ENCODE results near the gene MCM8.

DNA sequence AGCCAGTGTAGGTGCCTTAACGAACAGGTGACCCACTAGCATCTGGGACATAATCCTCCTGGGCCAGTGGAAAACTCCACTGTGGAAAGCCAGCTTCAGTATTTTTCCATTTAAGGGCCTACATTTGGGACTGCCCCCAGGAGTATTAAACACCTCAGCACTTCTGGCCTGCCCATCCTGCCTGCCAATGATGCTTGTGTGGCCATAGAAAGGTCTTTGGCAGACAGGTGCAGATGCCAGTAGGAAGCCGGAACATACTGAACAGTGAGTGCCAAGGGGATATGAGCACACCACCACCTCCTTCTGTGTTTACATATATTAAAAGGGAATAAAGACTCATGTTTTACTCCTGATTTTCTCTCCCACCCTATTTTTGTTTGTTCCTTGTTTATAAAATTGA, 19.9 kb downstream of the MCM8 start:
- TF ChIP-seq, protein P1, sequence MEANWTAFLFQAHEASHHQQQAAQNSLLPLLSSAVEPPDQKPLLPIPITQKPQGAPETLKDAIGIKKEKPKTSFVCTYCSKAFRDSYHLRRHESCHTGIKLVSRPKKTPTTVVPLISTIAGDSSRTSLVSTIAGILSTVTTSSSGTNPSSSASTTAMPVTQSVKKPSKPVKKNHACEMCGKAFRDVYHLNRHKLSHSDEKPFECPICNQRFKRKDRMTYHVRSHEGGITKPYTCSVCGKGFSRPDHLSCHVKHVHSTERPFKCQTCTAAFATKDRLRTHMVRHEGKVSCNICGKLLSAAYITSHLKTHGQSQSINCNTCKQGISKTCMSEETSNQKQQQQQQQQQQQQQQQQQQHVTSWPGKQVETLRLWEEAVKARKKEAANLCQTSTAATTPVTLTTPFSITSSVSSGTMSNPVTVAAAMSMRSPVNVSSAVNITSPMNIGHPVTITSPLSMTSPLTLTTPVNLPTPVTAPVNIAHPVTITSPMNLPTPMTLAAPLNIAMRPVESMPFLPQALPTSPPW (CRISPR knock-in tag; IDR thresholded peaks at IDR 0.05), result no peak
- TF ChIP-seq SRSF7 (optimal IDR thresholded peaks at IDR 0.05; ENCODE audit: low read depth, low read length), result no peak
- no peak for TF ChIP-seq SREBF2 (CRISPR knock-in tag; IDR thresholded peaks at IDR 0.05)
- TF ChIP-seq, protein P2, sequence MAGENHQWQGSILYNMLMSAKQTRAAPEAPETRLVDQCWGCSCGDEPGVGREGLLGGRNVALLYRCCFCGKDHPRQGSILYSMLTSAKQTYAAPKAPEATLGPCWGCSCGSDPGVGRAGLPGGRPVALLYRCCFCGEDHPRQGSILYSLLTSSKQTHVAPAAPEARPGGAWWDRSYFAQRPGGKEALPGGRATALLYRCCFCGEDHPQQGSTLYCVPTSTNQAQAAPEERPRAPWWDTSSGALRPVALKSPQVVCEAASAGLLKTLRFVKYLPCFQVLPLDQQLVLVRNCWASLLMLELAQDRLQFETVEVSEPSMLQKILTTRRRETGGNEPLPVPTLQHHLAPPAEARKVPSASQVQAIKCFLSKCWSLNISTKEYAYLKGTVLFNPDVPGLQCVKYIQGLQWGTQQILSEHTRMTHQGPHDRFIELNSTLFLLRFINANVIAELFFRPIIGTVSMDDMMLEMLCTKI (IDR thresholded peaks at IDR 0.05; ENCODE audit: partially characterized antibody), result no peak
- no peak for TF ChIP-seq FOXA1 (IDR thresholded peaks at IDR 0.05; ENCODE audit: borderline replicate concordance)
